DMS53 treated with DMSO at 0.1 percent for 48 hours (cell line): ENCODE measurements around the gene CST5.
"Not testable (repeated sequence)": the region's sequence is repeated elsewhere in the genome, so short reads cannot be mapped to it uniquely, and the experiment has no call there.

ENCODE experiments used
- DNase-seq: peaks from one replicate; lab custom pipeline; 2025; ENCODE audit not compliant: unreplicated experiment; lab: John Stamatoyannopoulos, UW

Gene CST5

DNA sequence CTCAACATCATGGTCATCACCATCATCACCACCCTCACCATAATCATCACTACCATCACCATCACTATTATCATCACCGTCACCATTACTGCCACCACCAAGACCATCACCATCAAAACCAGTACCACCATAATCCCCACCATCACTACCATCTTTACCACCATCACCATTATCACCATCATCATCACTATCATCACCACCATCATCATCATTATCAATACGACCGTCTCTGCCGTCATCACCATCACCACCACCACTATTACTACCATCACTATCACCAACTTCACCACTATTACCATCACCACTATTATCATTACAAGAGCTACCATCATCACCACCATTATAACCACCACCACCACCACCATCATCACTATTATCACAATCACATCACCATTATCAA, 11.3 kb upstream of the CST5 start:
- not testable (repeated sequence) for DNase-seq

DNA sequence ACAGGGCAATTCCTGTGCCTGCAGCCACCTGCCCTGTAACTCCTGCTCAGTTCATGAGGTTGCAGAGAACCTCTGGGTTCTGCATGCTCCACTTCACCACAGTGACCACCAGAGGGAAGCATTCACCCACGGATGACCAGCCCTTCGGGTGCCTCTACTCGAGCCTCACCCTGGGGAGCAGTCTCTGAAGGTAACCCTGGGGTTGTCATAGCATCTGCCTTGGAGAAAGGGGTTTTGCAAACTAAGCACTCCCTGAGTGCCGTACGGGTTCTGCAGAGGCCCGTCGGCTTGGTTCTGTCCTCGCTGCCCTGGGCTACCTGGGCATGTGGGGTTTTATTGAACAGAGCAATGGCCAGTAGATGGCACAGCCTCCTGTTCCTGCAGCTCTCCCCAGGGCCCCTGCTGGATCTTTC, 10.2 kb upstream of the CST5 start:
- DNase-seq: peak; percentile 34

DNA sequence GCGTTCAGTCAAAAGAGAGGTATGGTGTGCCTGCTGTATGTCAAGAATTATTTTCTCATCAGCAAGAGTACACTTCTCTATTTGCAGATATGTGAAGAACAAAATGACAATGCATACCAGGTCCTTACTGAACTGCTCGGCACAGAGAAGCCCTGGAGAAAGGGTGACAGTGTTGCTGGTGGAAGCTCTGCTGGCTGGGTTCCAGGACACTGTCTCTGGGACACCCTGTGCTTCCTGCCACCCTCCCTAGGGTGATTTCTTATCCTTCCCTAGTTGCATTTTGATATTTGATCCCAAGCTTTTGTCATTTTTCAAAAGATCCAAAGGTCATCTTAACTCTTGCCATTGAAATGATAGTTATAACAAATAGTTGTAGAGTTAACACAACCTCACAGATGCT, 8.3 kb upstream of the CST5 start:
- no peak for DNase-seq

DNA sequence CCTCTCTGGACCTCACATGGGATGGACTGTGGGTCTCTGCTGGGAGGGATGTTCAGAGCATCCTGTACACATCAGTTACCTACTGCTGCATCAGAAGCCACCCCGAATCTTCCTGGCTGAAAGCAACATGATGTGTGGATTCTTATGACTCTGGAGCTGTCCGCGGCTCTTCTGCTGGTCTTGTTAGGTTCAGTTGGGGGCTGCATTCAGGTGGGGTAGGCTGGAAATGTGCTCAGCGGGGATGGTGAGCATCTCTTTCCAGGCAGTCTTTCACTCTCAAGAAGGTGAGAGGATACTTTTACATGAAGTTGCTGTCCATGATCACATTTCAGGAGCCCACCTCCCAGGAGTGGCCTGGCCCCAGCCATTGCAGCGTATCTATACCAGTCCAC, 5.2 kb upstream of the CST5 start:
- DNase-seq: no peak

DNA sequence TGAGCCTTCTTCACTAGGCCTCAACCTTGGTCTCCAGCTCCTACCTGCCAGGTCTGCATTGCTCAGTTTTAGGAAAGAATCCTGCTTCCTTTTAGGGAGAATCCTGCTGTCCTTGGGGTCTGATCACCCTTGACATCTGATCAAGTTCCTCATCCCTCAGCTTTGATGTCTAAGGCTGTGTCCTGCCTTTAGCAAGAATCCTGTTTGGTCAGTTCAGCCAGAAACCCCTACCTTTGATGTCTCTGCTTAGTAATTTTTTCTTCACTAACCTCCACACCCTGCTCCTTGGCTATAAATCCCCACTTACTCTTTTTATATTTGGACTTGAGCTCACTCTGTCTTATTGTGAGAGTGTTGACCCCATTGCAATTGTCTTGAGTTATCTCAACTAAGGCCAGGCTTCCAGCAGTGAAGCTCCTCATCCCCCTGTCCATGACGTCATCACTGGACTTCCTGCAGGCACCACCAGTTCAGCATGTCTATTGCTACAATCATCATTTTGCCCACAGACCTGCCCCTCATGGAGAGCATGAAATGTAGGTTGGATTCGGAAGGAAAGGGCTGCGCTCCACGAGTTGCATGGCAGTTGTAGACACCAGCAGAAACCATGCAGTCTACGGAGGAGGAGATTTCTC, 4.7 kb upstream of the CST5 start:
- DNase-seq: no peak

DNA sequence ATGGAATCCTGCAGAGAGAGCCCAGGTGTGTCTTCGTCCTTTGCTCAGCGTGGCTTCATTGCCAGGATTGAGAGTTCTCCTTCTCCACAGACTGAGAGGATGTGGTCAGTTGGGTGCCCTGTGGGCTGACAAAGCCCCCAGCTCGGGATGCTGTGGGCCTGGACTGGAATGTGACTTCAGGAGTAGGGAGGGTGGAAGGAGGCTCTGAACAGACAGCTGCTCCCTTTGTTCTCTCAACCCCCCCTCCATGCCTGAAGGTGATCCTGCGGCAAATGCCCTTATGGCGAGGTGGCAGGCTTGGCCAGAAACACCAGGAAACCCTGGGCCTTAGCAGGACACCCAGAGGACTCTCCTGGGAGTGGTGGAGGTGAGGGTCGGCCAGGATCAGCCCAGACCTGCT, 1.8 kb upstream of the CST5 start:
- DNase-seq: no peak

DNA sequence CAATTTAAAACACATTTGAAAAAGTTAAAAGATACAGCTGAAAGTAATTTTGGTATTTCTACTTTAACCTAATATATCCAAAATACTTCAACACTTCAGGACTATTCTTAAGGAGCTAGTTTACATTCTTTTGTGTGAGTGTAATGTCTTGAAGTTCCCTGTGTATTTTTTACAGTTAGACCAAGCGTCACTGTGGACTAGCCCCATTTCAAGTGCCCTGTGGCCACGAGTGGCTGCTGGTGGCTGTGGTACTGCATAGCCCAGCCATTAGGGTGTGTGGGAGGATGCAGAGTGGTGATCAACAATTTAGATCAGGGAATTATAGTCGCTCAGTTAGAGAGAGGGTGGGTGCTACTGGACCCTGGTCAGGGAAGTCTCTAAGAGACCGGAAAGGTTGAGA, 869 bp upstream of the CST5 start:
- DNase-seq: no peak

DNA sequence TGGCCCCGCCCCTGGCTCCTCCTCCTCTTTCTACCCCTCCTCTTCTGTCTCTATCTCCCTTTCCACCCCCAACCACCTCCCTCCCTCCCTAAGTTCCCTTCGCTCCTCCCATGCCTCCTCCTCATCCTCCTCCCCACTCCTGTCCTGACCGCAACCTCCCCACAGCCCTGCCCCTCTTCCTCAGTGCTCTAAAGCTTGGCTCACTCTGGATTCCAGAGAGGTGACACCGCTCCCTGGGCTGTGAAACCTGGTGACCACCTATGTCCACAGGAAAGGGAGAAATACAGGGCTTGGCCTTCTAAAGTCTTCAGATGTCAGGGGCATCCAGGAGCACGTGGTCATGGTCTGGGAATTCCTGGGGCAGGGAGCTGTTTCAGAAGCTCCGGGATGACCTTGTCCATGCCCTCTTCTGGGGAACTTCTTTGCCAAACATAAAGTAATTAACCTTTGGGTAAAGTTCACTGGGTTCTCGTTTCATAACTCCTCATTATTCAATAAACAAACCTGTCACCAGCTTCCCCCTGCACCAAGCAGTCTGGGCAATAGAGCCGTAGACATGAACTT, 345 bp upstream of the CST5 start:
- no peak for DNase-seq

DNA sequence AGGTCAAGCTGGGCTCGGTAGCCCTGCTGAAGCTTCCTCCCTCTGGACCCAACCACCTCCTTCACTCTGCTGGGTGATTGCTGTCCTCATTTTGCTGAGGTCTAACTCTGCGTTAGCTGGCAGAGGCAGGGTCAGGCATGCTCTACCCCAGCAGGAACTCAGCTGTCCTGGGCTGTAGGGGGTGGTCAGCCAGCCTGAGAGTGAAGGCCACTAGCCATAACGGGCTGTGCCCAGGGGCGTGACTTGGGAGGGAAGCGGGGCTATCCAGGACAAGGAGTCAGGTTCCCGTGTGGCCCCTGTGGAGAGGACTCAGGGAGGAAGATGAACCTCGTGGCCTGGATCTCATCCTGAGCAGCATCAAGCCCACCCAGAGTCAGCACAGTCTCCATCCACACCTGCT, 761 bp downstream of the CST5 start:
- DNase-seq: no peak

DNA sequence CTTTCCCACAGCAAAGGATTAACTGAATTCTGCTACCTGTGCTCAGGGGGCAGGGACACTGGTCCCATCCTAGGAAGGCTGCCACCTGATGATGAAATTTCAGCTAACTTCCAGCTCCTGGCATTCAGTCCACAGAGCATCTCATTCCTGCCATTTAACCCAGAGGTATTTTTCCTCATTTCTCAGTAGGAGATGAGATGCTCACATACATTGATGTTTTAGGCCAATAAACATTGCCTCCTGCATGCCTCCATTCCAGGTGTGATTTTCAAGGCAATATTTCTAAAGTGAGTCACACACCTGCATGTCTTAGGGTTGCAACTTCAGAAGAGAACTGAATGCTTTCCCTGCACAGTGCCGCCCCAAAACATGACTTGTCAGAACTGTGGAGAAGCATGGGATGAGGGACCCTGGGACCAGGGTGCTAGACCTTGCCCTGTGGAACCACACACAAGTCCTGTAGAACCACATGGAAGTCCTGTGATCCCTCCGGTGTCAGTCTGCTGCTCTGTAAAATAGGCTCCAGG, 1.5 kb downstream of the CST5 start:
- DNase-seq: not testable (repeated sequence)

DNA sequence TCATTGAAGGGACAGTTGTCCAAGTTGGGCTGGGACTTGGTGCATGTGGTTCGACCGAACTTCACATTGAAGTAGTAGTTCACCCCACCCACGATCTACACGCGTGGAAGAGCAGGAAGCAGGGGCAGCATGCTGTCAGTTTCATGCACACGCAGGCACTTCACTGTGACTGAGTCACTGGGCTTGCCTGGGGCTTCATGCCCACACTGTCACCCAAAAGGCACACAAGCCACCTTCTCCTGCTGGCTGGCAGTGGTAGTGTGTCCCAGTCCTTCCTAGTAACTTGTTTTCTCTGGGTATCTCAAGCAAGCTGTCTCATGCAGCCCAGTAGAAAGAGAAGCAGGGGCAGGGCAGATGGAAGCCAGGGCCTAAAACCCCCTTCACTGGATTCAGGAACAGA, 2.0 kb downstream of the CST5 start:
- no peak for DNase-seq

DNA sequence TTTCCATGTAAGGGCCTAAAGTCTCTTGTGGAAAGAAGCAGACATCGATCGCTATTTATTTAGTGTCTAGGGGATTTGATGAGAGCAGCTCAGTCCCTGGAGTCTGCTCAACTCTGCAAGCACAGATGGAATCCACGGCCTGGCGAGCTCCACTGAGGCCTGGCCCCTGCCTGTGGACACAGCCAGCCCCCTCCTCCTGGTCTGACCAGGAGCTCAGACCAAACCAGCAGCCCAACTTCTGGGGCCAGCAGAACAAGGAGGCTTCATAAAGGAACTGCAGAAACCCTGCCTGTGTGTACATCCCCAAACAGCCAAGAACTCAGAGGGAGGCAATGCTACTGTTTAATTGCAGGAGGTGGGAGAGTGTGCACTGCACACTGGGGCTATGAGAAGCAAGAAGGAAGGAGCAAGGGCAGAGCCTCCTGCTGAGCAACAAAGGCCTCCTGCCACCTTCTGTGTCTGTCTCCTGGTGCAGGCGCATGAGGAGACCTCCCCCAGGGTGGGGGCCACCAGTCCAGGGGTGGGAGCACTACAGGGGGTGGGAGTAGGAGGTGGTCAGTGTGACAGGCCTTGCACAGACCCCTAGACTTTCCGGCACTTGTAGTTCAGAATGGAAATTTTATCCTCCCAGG, 3.8 kb downstream of the CST5 start:
- no peak for DNase-seq

DNA sequence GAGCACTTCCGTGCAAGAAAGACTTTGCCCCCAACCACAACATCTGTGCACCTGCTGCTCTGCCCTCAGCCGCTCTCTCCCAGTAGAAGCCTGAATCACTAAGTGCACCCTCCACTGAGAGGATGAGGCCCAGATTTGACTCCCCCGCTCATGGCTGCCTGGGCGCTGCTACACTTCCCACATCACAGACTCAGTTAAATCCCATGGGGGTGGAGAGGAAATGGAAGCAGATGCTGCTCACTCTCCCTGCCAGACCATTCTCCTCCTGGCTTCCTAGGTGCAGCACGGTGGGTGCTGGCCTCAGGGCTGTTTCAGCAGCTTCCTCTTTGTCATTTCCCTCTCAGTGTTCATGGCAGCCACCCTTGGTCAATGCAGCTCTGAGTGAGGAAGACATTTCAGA, 4.8 kb downstream of the CST5 start:
- DNase-seq: no peak

DNA sequence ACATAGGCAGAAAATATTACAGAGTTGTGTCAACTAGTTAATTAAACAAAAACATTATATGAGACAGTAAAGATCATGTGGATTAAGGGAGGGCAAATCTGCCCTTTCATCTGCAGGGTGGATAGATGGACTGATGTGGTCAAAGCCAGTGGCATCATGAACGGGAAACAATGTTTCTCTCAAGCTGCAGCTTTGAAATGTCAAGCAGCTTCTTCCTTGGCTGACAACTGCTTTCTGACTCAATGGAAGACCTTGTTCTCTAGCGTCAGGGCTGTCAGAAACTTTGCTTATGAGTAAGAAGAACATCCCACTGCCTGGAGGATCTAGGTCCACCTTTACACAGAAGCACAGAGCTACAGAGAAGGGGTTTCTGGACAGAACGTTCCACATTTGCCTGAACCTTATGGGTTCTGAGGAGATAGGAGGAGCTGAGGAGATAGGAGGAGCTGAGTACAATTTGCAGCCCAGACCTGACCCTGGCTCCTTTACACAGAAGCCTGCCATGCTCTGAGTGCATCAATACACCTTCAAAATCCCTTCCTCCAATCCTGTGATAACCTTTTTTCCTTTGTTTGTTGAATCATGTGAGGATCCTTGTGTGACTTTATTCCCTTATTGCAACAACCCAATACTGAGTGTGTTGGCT, 6.1 kb downstream of the CST5 start:
- DNase-seq: no peak

DNA sequence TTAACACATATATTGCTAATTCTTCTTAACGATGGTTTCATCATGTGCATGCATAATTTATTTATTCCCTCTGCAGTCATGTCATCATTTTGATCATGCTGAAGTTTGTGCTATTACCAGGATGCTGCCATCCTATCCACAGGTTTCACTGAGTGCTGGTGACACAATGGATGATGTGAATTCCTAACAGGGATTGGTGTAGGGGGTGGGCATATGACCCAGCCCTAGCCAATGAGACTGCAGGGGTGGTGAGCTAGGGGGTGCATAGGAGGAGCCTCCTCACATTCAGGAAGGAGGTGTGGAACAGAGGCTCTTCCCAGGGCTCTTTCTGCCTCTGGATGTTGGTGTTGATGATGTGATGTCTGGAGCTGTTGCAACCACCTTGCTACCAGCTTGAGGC, 7.5 kb downstream of the CST5 start:
- DNase-seq: no peak

DNA sequence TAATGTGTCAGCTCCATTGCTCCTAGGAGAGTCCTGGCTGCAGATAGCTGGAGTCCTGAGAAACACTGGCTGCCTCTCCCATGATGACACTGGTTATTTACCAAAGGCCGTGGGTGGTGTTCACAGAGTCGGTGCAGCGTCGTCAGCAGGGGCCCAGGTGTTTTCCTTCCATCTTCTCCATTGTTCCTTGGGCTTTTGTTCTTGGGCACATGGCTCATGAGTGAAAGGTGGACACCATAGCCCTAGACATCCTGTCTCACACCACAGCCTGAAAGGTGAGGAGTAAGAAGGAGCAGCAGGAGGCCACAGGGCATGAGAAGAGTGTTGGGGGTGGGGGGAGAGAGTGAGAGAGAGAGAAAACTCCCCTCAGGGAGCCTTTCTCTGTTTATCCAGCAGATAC, 9.1 kb downstream of the CST5 start:
- DNase-seq: no peak

DNA sequence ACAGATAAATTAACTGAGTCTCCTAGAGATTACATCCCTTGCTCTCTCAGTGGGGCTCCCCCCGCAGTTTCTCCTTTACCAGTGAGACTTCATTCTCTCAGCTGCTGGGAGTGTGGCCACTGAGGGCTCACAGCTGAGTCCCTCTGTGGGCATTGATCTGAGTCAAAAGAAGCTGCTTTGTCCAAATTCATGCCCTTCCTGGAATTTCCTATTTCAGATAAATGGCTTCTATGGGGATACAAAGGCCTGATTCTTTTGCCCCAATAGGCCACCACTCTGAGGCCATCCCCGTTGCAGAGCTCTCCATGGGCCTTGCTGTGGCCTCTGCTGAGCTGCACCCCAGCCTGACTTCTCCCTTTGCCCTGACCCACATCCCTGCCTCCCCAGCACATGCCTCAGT, 10.0 kb downstream of the CST5 start:
- no peak for DNase-seq

DNA sequence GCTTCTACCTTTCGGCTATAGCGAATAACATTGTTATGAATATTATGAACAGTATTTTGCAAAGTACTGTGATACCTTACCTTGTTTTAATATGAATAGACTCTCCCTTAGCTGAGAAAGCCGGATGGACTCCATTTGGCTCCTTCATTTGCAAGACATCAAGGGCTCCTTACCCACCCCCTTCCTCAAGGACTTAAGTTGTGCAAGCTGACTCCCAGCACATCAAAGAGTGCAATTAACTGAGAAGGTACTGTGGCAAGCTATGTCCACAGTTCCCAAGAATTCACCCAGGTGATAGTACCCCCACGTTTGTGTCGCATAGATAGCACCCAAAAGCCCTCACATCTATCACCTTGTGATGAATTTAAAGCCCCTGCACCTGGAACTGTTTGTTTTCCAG, 11.2 kb downstream of the CST5 start:
- no peak for DNase-seq

DNA sequence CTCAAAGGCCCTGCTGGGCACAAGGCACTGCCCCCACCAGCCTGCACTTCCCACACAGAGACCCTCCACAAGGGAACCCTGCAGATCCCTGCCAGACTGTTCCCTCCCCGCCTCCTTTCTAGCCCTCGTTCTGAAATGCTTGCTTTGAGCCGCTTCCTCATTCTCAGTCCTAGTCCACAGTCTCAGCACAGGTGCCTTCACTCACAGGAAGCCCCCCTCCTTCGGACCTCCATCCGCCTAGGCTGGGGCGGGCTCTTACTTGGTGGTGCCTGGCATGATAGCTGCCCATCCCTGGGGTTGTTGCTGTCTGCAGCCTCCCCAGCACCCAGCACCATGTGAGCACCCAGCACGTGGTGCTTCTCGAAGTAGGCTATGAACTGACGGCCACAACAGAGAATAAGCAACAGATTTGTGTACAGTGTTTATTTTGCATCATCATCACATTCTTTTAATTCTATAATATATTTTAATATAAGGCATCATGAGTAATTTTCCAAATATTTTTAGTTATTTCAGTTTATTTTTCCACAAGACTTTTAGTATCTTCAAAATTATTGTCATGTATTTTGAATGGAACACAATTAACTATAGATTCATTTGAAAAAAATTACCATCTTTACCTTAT, 12.3 kb downstream of the CST5 start:
- no peak for DNase-seq

DNA sequence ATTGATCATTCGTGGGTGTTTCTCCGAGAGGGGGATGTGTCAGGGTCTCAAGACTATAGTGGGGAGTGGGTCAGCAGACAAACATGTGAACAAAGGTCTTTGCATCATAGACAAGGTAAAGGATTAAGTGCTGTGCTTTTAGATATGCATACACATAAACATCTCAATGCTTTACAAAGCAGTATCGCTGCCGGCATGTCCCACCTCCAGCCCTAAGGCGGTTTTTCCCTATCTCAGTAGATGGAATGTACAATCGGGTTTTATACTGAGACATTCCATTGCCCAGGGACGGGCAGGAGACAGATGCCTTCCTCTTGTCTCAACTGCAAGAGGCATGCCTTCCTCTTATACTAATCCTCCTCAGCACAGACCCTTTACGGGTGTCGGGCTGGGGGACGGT, 18.8 kb downstream of the CST5 start:
- DNase-seq: not testable (repeated sequence)

DNA sequence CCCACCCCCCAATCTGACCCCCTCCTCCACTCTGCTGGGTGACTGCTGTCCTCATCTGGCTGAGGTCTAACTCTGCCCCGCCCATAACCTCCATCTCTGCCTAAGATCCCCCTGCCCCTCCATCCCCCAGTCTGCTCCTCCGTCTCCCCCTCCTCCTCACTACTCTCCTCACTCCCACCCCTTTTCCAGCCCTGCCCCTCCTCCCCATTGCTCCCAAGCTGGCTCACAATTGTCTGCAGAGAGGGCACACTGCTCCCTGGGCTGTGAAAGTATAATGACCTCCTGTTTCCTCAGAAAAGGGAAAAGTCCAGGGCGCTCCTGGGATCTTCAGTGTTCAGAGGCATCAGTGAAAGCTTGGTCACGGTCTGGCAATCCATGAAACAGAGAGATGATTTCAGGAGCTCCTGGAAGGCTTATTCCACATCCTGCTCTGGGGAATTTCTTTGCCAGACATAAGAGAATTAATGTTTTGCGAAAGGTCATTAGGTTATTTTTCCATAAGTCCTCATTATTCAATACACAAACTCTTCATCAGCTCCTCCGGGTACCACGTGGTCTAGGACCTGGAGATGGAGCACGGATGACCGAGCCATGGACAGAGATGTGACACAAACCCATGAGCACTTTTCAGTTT, 21.5 kb downstream of the CST5 start:
- DNase-seq: no peak
